DOHH2 (cell line): ENCODE measurements around the gene ARHGAP40.

Experiments used
- H3F3A ChIP-seq: fragments of 200-600 bp; sonication (generic), shearing (Covaris generic); 2 replicates; pipeline ENCODE4 v1.6.0; 2016; ENCODE audit warnings: antibody characterized with exemption, mild to moderate bottlenecking; ENCODE audit not compliant: control insufficient read depth, insufficient read depth
- H3K27ac ChIP-seq: fragments of 200-600 bp; sonication (generic); 2 replicates; pipeline ENCODE4 v1.5.1; 2014; ENCODE audit warnings: low read depth, mild to moderate bottlenecking, low read length, moderate library complexity
- H3K27me3 ChIP-seq: fragments of 200-600 bp; sonication (generic); 2 replicates; pipeline ENCODE4 v1.6.1; 2014; ENCODE audit warnings: mild to moderate bottlenecking, low read length, mixed read lengths; ENCODE audit not compliant: control insufficient read depth
- H3K36me3 ChIP-seq: fragments of 200-600 bp; sonication (generic); 2 replicates; pipeline ENCODE4 v1.6.1; 2014; ENCODE audit warnings: mild to moderate bottlenecking, low read length, moderate library complexity, mixed read lengths; ENCODE audit not compliant: control insufficient read depth
- H3K4me1 ChIP-seq: fragments of 200-600 bp; sonication (generic); 2 replicates; pipeline ENCODE4 v1.6.1; 2014; ENCODE audit warnings: mild to moderate bottlenecking, low read length, mixed read lengths; ENCODE audit not compliant: control insufficient read depth
- H3K4me2 ChIP-seq: fragments of 200-600 bp; sonication (generic); 2 replicates; pipeline ENCODE4 v1.6.0; 2014; ENCODE audit warnings: mild to moderate bottlenecking, low read length, moderate library complexity
- H3K4me3 ChIP-seq: fragments of 200-600 bp; sonication (generic); 2 replicates; pipeline ENCODE4 v1.5.1; 2014; ENCODE audit warnings: mild to moderate bottlenecking, low read length, mixed read lengths
- H3K79me2 ChIP-seq: fragments of 200-600 bp; sonication (generic); 2 replicates; pipeline ENCODE4 v1.6.1; 2014; ENCODE audit warnings: mild to moderate bottlenecking, low read length, mixed read lengths; ENCODE audit not compliant: control insufficient read depth
- H3K9me2 ChIP-seq: fragments of 200-600 bp; sonication (generic); replicated peaks from 2 replicates; pipeline ENCODE4 v1.6.1; 2014; ENCODE audit warnings: mild to moderate bottlenecking, low read length, mixed read lengths; ENCODE audit not compliant: control insufficient read depth
- H3K9me3 ChIP-seq: fragments of 200-600 bp; sonication (generic); 2 replicates; pipeline ENCODE4 v1.6.1; 2014; ENCODE audit warnings: antibody characterized with exemption, low read length, mixed read lengths; ENCODE audit not compliant: control insufficient read depth, insufficient read depth
- H4K20me1 ChIP-seq: fragments of 200-600 bp; sonication (generic); 2 replicates; pipeline ENCODE4 v1.6.0; 2014; ENCODE audit warnings: low read depth, mild to moderate bottlenecking, antibody characterized with exemption, low read length, moderate library complexity; ENCODE audit not compliant: control insufficient read depth, insufficient read depth
- CTCF ChIP-seq: fragments of 200-600 bp; sonication (generic); IDR thresholded peaks from one replicate; pipeline ENCODE4 v1.5.1; 2014; ENCODE audit warnings: antibody characterized with exemption, mild to moderate bottlenecking, low read depth, low read length; ENCODE audit not compliant: poor library complexity, severe bottlenecking
- EZH2phosphoT487 ChIP-seq: fragments of 200-600 bp; sonication (generic); IDR thresholded peaks from 2 replicates; pipeline ENCODE4 v1.6.1; 2017; ENCODE audit warnings: borderline replicate concordance, mild to moderate bottlenecking, antibody characterized with exemption, low read length, moderate library complexity, mixed read lengths

ARHGAP40 gene

GRCh38 chr20:38644588-38645260 is 43.1 kb downstream of the ARHGAP40 start:
- Histone ChIP-seq H3K9me2 (no peaks in the 10 kb centered on the region), H4K20me1 (no peaks in the 10 kb centered on the region), H3K4me2 (no peak overlapping the region), H3K27ac (no peak overlapping the region), H3K36me3 (no peaks in the 10 kb centered on the region), H3K79me2 (no peaks in the 10 kb centered on the region), H3F3A (no peaks in the 10 kb centered on the region), H3K4me1 (peaks cover 13% of the 10 kb centered on the region), H3K27me3 (peaks cover 34% of the 10 kb centered on the region), H3K4me3 (no peak overlapping the region), H3K9me3 (no peaks in the 10 kb centered on the region)
- TF ChIP-seq EZH2phosphoT487 (no peak), CTCF (no peak)

DNA sequence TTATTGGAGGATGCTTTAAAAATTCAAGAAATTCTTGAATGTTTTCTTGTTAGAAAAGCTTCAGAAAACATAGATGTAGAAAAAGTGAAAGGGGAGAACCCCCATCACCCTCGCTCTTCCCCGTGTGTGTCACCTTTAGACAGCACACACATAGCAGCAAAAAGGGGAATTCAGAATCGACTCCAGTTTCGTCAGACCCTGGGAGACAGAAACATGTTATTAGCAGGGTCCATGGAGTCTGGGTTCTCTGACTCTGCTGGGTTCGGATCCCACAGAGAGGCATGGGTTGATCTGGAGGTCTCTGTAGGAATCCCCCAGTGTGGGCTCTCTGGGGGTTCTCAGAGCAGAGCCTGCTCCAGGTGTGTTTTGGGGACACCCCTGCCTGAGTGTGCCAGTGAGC is 43.7 kb downstream of the ARHGAP40 start:
- no peak overlapping the region for H3K4me2 ChIP-seq
- no peaks in the 10 kb centered on the region for H3K36me3 ChIP-seq
- no peak overlapping the region for H3K27ac ChIP-seq
- no peaks in the 10 kb centered on the region for H3K79me2 ChIP-seq
- no peaks in the 10 kb centered on the region for H3F3A ChIP-seq
- no peaks in the 10 kb centered on the region for H4K20me1 ChIP-seq
- TF ChIP-seq CTCF, result no peak
- TF ChIP-seq EZH2phosphoT487, result no peak
- H3K9me2 ChIP-seq, result no peaks in the 10 kb centered on the region
- peaks cover 13% of the 10 kb centered on the region for H3K4me1 ChIP-seq
- H3K9me3 ChIP-seq, result no peaks in the 10 kb centered on the region
- H3K27me3 ChIP-seq, result peaks cover 34% of the 10 kb centered on the region
- no peak overlapping the region for H3K4me3 ChIP-seq

DNA sequence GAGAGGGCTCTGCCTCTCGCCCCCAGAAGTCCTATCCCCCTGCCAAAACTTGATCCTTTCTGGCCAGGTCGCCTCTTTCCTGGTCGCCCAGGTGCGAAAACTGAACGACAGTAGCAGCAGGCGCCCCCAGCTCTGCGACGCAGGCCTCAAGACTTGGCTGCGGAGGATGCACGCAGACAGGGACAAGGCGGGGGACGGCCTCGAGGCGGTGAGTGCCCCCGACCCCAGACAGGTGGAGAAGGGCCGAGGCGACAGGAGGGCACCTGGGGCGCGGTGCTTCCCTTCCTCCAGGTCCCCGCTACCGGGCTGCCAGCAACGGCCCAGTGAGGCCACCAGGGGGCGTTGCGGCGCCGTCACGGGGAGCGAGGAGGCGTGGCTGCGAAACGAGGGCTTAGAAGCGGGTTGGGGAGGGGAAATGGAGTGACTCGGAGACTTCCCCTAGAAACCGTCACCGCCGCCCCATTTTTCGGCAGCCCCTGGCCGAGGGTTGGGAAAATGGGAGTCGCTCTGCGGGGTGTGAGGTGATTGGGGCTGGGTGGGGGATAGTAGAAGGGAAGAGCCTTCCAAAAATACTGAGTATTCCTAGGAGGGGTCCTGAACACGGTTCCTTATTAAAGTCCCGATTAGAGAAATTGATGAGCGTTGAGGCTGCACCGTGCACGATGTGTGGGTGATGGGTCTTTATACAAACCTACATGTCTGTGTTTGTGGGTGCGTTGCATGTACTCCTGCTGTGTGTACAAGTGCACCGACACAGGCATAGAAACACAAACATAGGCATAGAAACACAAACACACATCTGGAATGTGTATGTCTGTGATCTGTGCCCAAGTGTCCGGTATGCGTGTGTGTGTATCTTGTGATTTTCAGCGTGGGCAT is 44.6 kb downstream of the ARHGAP40 start:
- Histone ChIP-seq H3F3A (no peaks in the 10 kb centered on the region), H3K9me2 (no peaks in the 10 kb centered on the region), H3K4me2 (peak overlapping the region; percentile 65), H4K20me1 (no peaks in the 10 kb centered on the region), H3K9me3 (no peaks in the 10 kb centered on the region), H3K4me3 (peak overlapping the region; percentile 52), H3K79me2 (no peaks in the 10 kb centered on the region), H3K27me3 (peaks cover 34% of the 10 kb centered on the region), H3K36me3 (no peaks in the 10 kb centered on the region), H3K4me1 (peaks cover 13% of the 10 kb centered on the region), H3K27ac (no peak overlapping the region)
- TF ChIP-seq CTCF, result peak; percentile 92
- no peak for TF ChIP-seq EZH2phosphoT487
